HG03575 (cell line): ENCODE measurements around the gene SNRPD3.

Experiments
- ATAC-seq: cut with Tn5 transposase; IDR thresholded peaks from one replicate; pipeline ENCODE4 v1.9.1; 2021; ENCODE audit not compliant: unreplicated experiment, insufficient number of reproducible peaks, low FRiP score; ENCODE audit errors: extremely low read depth

SNRPD3 gene

GRCh38 chr22:24563246-24563645 lies 7.4 kb downstream of the SNRPD3 start:
- no peak for ATAC-seq

GRCh38 chr22:24564376-24565058 lies 8.7 kb downstream of the SNRPD3 start:
- no peak for ATAC-seq

DNA sequence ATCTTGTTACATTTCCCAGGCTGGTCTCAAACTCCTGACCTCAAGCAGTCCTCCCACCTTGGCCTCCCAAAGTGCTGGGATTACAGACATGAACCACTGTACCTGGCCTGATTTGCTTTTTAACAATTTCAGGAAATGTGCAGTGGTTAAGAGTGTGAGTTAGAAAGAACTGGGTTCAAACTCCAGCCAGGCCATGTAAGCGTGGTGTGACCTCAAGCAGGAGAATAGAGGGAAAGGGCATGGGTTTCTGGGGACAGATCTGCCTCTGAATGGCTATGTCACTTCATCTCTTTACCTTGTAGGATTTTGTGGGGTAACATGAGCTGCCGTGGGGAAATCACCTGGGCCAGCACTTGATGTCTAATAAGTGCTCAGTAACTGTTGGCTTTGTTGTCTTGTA lies 9.3 kb downstream of the SNRPD3 start:
- no peak for ATAC-seq

GRCh38 chr22:24566899-24567511 lies 11.2 kb downstream of the SNRPD3 start:
- no peak for ATAC-seq

GRCh38 chr22:24567668-24568067 lies 11.9 kb downstream of the SNRPD3 start:
- no peak for ATAC-seq

DNA sequence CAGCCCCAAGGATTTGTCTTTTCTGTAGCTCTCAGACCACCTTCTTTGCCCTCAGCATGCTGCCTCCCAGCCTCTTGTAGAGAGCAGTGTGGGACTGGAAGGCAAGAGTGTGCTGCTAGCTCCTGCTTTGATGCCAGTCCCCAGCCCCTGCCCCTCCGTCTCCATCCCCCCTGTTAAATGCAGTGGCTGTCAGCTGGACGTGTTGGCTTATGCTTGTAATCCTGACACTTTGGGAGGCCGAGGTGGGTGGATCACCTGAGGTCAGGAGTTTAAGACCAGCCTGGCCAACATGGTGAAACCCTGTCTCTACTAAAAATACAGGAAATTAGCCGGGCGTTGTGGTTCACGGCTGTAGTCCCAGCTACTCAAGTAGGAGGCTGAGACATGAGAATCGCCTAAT lies 15.5 kb downstream of the SNRPD3 start:
- no peak for ATAC-seq

DNA sequence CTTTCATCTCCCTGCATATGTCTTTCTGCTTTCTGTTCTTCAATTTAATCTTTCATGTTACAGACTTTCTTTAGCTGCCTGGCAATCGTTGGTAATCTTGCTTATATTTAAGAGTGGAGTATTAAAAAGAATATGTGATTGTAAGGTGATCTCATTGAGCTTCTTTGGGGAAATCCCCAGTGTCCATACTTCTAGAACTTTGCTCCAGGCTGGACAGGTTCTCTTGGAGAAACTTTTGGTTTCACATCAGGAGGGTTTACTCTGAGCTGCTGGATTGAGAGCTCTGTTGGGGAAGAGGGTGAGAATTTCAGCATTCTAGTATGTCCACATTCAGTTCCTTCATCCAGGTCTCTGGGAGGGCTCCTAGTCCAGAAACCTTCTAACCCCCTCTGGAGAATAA lies 21.0 kb downstream of the SNRPD3 start:
- no peak for ATAC-seq

DNA sequence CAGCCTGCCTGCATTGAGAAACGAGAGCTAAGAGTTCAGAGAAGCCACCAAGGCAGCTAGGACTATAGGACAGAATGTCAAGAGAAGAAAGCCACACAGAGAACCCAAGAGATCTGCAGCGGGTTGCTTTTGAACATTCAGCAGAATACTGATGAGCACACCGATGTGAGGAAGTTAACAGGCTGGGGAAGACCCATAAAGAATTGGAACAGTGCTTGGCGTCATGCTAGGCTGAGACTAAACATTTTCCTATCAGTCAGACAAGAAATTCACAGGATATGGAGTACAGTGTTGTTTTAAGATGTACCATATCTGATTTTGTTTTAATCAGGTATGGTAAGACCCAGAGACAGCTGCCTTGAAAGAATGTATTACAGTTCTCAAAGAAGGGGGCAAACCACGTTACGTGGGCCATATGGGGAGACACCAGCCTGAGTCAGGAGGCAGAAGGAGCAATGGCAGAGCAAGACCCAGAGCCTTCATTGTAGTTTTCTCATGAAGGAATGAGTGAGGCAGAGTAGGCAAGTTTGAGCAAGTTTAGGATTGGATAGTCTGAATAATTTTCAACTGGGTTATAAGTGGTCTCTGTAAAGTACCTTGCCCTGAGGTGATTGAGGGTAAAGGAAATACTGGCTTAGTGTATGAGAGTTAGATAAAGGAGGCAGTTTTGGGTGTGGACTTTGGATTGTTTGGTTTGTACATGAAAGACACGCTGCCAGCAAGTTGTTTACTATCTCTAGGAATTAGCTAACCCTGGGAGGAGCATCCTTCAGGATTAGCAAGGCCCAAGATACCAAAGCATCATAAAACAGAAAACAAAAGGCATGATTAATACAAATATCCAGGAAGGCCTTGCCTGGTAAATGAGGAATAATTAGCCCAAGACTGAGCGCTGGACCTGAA lies 22.8 kb downstream of the SNRPD3 start:
- ATAC-seq, result no peak

- no peak for ATAC-seq
Measured at GRCh38 chr22:24579258-24579601, 23.4 kb downstream of the SNRPD3 start.

GRCh38 chr22:24580276-24580675 lies 24.5 kb downstream of the SNRPD3 start:
- no peak for ATAC-seq

GRCh38 chr22:24582056-24582814 lies 26.4 kb downstream of the SNRPD3 start:
- ATAC-seq, result no peak

GRCh38 chr22:24583221-24584165 lies 27.7 kb downstream of the SNRPD3 start:
- ATAC-seq, result no peak

- no peak for ATAC-seq
Measured at GRCh38 chr22:24584166-24584790, 28.5 kb downstream of the SNRPD3 start.

DNA sequence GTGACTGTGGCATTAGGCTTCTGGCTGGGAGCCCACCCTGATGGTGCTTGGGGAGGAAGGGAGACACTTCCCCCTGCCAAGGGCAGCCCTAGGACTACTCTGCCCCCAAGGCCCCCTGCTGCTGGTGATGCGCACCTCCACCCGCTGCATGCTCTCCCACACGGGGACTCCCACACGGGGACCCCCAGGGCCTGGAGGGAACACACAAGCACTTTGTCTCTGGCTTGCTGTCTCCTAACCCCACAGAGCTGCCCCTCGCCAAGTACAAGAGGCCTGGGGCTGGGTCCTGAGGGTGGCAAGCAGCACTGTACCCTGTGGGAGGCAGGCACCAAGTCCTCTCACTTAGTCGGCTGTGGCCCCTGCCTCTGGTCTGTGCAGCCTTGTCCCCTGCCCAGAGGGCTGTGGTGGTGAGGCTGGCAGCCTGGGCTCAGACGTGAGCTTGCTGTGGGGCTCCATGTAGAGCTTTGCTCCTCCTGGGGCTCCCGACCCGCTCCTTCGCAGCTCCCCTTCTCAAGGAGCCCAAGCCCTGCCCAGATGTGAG lies 29.1 kb downstream of the SNRPD3 start:
- no peak for ATAC-seq

GRCh38 chr22:24585461-24585860 lies 29.7 kb downstream of the SNRPD3 start:
- no peak for ATAC-seq

DNA sequence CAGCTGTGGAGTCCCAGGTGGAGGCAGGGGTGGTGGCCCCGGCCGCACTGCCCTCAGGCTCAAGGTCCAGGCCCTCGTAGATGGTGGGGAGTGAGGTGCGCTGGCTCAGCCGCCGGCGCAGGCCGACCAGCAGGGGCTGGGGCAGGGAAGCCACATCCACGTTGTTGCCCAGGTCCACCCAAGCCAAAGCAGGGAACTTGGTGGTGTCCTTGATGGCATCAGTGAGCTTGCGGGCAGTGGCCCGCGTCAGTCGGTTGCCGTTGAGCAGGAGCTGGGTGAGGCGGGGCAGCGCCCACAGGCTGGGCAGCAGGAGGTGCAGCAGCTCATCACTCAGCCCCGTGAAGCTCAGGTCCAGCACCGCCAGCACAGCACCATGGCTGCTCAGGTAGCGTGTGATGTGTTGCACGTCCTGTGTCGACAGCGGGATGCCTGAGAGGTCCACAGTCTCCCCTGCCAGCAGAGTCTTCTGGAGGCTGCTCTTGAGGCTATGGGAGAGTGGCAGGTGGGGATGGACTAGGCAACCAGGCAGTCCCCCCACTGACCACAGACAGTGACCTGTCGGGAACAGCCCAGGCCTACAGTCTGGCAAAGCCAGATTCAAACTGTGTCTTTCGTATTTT lies 30.2 kb downstream of the SNRPD3 start:
- no peak for ATAC-seq

DNA sequence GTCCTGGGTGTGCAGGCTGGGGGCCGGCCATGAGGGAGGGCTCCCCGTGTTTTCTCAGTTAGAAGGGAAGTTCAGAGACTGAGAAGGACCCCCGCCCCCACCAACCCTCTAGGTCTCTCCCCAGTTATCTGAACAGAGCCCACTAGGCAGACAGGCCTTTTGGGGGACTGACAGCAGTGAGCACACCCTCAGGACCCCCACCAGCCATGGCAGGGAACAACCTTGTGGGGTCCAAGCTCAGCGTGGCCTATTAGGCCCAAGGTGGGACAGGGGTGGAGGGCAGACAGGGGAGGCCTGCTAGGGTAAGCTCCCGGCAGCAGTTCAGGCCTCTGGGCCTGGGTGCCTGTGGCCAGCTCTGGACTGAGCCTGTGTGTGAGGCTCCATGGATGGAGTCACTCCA lies 31.5 kb downstream of the SNRPD3 start:
- no peak for ATAC-seq
